ENCODE measurements around the gene CBX7. TPM values are rescaled to one million over a fixed set of nuclear protein-coding genes. Genes with fewer than 3 reads are reported as not detected.

Gene CBX7
- total and polyA plus RNA-seq, 2 of the 8 experiments (the other 6 are each of a cell fraction or from before 2014, with no cell fraction given) = 6.9 to 8.7 TPM

GRCh38 chr22:39174498-39175352, 22.2 kb upstream of the CBX7 start (continued):
- 0 out of 2 replicates have a peak, but pooled peaks have one; percentile 71 for TF ChIP-seq GTF2F1 (IDR thresholded peaks at IDR 0.05; ENCODE audit: borderline replicate concordance, low read depth, low read length)
- no peak for TF ChIP-seq HDAC6 (IDR thresholded peaks at IDR 0.05; ENCODE audit: low read depth, low read length)
- TF ChIP-seq TBP (IDR thresholded peaks at IDR 0.05; ENCODE audit: low read depth, low read length) = no peak; the same call in 1 of the 2 replicates
- peak; percentile 35; the same call in 1 of the 2 replicates for TF ChIP-seq CEBPB (IDR thresholded peaks at IDR 0.05; ENCODE audit: low read depth, low read length)
- TF ChIP-seq RAD21 (IDR thresholded peaks at IDR 0.05 in 1 of 2, conservative IDR thresholded peaks at IDR 0.05 in 1 of 2; ENCODE audit: low read depth in 2 of 2, low read length in 2 of 2) = peak; percentile 12 to 16; a peak in 2 of 4 replicates
- peak; percentile 7 for TF ChIP-seq TAF7 (optimal IDR thresholded peaks at IDR 0.05; ENCODE audit: borderline replicate concordance, low read depth, low read length)
- TF ChIP-seq BRCA1 (IDR thresholded peaks at IDR 0.05; ENCODE audit: low read depth, low read length) = 0 out of 2 replicates have a peak, but pooled peaks have one; percentile 2
- no peak for TF ChIP-seq PHF8 (conservative IDR thresholded peaks at IDR 0.05; ENCODE audit: low read depth, low read length)
- TF ChIP-seq RNF2 (IDR thresholded peaks at IDR 0.05; ENCODE audit: borderline replicate concordance, low read depth, low read length, missing control alignments, poor library complexity, severe bottlenecking) = no peak
- TF ChIP-seq RFX5 (IDR thresholded peaks at IDR 0.05; ENCODE audit: borderline replicate concordance, low read depth, low read length) = peak; percentile 62; the same call in 1 of the 2 replicates
- no peak for TF ChIP-seq HDAC2 (IDR thresholded peaks at IDR 0.05; ENCODE audit: borderline replicate concordance in 1 of 2, low read depth in 2 of 2, low read length in 2 of 2)
- no peak for TF ChIP-seq NANOG (IDR thresholded peaks at IDR 0.05; ENCODE audit: insufficient read depth, low read depth, low read length, poor library complexity, severe bottlenecking)
- TF ChIP-seq SIRT6 (IDR thresholded peaks at IDR 0.05; ENCODE audit: low read length) = no peak
- no peak for TF ChIP-seq RBBP5 (IDR thresholded peaks at IDR 0.05; ENCODE audit: borderline replicate concordance, low read depth, low read length)
- TF ChIP-seq ATF3 (IDR thresholded peaks at IDR 0.05; ENCODE audit: insufficient read depth, low read depth, low read length) = peak; percentile 90
- no peak for TF ChIP-seq ZNF274 (IDR thresholded peaks at IDR 0.05; ENCODE audit: borderline replicate concordance, extremely low read depth, low read length)
- TF ChIP-seq JUN (IDR thresholded peaks at IDR 0.05; ENCODE audit: low read depth, low read length) = peak; percentile 100
- TF ChIP-seq MAFK (IDR thresholded peaks at IDR 0.05; ENCODE audit: low read depth, low read length) = peak; percentile 12; the same call in 1 of the 2 replicates
- TF ChIP-seq JUND (IDR thresholded peaks at IDR 0.05; ENCODE audit: low read length) = peak; percentile 100
- peak; percentile 78 for TF ChIP-seq MAX (IDR thresholded peaks at IDR 0.05)
- peak; percentile 74 for TF ChIP-seq ASH2L (IDR thresholded peaks at IDR 0.05; ENCODE audit: low read length)
- TF ChIP-seq SP1 (IDR thresholded peaks at IDR 0.05; ENCODE audit: low read depth, low read length) = peak; percentile 98
